Fibroblast of lung (primary cell): Measurements from ENCODE around the gene PKNOX2. TPM values are rescaled to one million over a fixed set of nuclear protein-coding genes. Genes with fewer than 3 reads are reported as not detected.

Source experiments
- DNase-seq, 2 donors: peaks; one replicate each; pipeline versions ENCODE4 v3.0.0 to v3.0.0-alpha.2; 2010; ENCODE audit warnings: low read depth in 2 of 2
- H2AFZ ChIP-seq: 2 replicates; pipeline ENCODE4 v1.5.1; 2012; ENCODE audit warnings: low read length, control low read depth, inconsistent platforms
- H3K27ac ChIP-seq: 2 replicates; pipeline ENCODE4 v1.5.1; 2011; ENCODE audit warnings: low read length, control low read depth; ENCODE audit not compliant: insufficient read depth
- H3K27me3 ChIP-seq: 2 replicates; pipeline ENCODE4 v1.5.1; 2011; ENCODE audit warnings: mild to moderate bottlenecking, low read length; ENCODE audit not compliant: control insufficient read depth, insufficient read depth
- H3K36me3 ChIP-seq: 2 replicates; pipeline ENCODE4 v1.5.1; 2011; ENCODE audit warnings: low read length; ENCODE audit not compliant: control insufficient read depth, insufficient read depth
- H3K4me1 ChIP-seq: 2 replicates; pipeline ENCODE4 v1.5.1; 2011; ENCODE audit warnings: low read length; ENCODE audit not compliant: control insufficient read depth, insufficient read depth; ENCODE audit errors: extremely low read depth
- H3K4me2 ChIP-seq: 2 replicates; pipeline ENCODE4 v1.5.1; 2011; ENCODE audit warnings: low read length, control low read depth; ENCODE audit not compliant: insufficient read depth; ENCODE audit errors: extremely low read depth
- H3K4me3 ChIP-seq, 4 experiments: fragments of 200-600 bp in 1 of 4; sonication (generic) in 1 of 4; replicated peaks in 1 of 4; 2 replicates each; pipeline ENCODE4 v1.5.1; 2011 to 2016; ENCODE audit warnings: low read length in 4 of 4, low read depth in 3 of 4, mild to moderate bottlenecking in 3 of 4, control low read depth in 2 of 4, inconsistent platforms in 1 of 4, mixed read lengths in 1 of 4; ENCODE audit not compliant: insufficient read depth in 1 of 4; ENCODE audit errors: control extremely low read depth in 1 of 4
- H3K79me2 ChIP-seq: 2 replicates; pipeline ENCODE4 v1.5.1; 2012; ENCODE audit warnings: mild to moderate bottlenecking, low read length, inconsistent platforms; ENCODE audit not compliant: control insufficient read depth, insufficient read depth
- H3K9ac ChIP-seq: 2 replicates; pipeline ENCODE4 v1.5.1; 2011; ENCODE audit warnings: mild to moderate bottlenecking, low read length, control low read depth; ENCODE audit not compliant: insufficient read depth
- H3K9me3 ChIP-seq: 2 replicates; pipeline ENCODE4 v1.5.1; 2012; ENCODE audit warnings: low read depth, low read length; ENCODE audit not compliant: control insufficient read depth, insufficient read depth
- H4K20me1 ChIP-seq: 2 replicates; pipeline ENCODE4 v1.5.1; 2011; ENCODE audit warnings: low read length; ENCODE audit not compliant: control insufficient read depth, insufficient read depth; ENCODE audit errors: extremely low read depth
- EZH2 ChIP-seq: IDR thresholded peaks from 2 replicates; pipeline ENCODE4 v1.5.1; 2012; ENCODE audit warnings: low read length, control low read depth, mild to moderate bottlenecking; ENCODE audit errors: missing control alignments
- polyA plus RNA-seq, 2 donors: library from polyadenylated mRNA; depleted of rRNA in 1 of 2; stranded (reverse) in 1 of 2; unstranded in 1 of 2; fragments of >200 nt; gene quantifications; 2 replicates each; pipeline ENCODE4 v1.2.1, GENCODE V29; 2011 to 2012; ENCODE audit warnings: missing spikeins in 1 of 2
- total RNA-seq: library from RNA; depleted of rRNA; stranded (reverse); fragments of >200 nt; gene quantifications from 2 replicates; pipeline ENCODE4 v1.2.1, GENCODE V29; 2014
- TF ChIP-seq, protein P1 (sequence below), 2 donors: IDR thresholded peaks in 1 of 2; conservative IDR thresholded peaks in 1 of 2; 1 replicate in 1 of 2; 2 replicates in 1 of 2; pipeline ENCODE4 v1.5.1; 2011 to 2012; ENCODE audit warnings: low read length in 2 of 2, control low read depth in 1 of 2, inconsistent platforms in 1 of 2, low read depth in 1 of 2, mild to moderate bottlenecking in 1 of 2

PKNOX2 gene
- total and polyA plus RNA-seq, 2 donors (not counting 1 experiment from before 2014, with no cell fraction given): 0.33 to 2.2 TPM

DNA sequence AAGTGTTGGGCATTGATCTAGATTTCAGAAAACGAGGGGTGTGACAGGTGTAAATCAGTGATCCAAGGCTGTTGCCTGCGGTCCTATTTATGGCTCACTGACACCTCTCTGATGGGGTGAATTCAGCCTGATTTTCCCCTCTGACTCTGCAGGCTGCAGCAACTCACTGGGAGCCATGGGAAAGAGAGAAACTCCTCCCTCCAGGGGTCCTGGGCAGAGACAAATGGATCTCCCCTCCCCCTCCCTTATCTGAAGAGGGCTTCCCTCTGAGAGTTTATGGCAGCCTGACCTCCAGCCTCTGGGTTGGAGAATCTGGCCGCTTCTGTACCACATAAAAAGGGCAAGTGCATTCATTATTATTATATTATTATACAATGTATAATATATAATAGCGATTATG lies 1.8 kb upstream of the PKNOX2 start:
- Histone ChIP-seq H3K27me3 (no peaks in the 10 kb centered on the region), H3K4me1 (peaks cover 12% of the 10 kb centered on the region), H3K27ac (no peak overlapping the region), H3K79me2 (peaks cover 3% of the 10 kb centered on the region), H3K9me3 (no peaks in the 10 kb centered on the region), H3K9ac (no peak overlapping the region), H3K36me3 (no peaks in the 10 kb centered on the region), H2AFZ (no peak overlapping the region), H4K20me1 (no peaks in the 10 kb centered on the region), H3K4me3 (no peak overlapping the region), H3K4me2 (no peak overlapping the region)
- no peak for TF ChIP-seq EZH2
- TF ChIP-seq, protein P1, sequence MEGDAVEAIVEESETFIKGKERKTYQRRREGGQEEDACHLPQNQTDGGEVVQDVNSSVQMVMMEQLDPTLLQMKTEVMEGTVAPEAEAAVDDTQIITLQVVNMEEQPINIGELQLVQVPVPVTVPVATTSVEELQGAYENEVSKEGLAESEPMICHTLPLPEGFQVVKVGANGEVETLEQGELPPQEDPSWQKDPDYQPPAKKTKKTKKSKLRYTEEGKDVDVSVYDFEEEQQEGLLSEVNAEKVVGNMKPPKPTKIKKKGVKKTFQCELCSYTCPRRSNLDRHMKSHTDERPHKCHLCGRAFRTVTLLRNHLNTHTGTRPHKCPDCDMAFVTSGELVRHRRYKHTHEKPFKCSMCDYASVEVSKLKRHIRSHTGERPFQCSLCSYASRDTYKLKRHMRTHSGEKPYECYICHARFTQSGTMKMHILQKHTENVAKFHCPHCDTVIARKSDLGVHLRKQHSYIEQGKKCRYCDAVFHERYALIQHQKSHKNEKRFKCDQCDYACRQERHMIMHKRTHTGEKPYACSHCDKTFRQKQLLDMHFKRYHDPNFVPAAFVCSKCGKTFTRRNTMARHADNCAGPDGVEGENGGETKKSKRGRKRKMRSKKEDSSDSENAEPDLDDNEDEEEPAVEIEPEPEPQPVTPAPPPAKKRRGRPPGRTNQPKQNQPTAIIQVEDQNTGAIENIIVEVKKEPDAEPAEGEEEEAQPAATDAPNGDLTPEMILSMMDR (conservative IDR thresholded peaks at IDR 0.05 in 1 of 2, IDR thresholded peaks at IDR 0.05 in 1 of 2; ENCODE audit: low read depth in 1 of 2, low read length in 2 of 2): no peak
- DNase-seq: no peak

DNA sequence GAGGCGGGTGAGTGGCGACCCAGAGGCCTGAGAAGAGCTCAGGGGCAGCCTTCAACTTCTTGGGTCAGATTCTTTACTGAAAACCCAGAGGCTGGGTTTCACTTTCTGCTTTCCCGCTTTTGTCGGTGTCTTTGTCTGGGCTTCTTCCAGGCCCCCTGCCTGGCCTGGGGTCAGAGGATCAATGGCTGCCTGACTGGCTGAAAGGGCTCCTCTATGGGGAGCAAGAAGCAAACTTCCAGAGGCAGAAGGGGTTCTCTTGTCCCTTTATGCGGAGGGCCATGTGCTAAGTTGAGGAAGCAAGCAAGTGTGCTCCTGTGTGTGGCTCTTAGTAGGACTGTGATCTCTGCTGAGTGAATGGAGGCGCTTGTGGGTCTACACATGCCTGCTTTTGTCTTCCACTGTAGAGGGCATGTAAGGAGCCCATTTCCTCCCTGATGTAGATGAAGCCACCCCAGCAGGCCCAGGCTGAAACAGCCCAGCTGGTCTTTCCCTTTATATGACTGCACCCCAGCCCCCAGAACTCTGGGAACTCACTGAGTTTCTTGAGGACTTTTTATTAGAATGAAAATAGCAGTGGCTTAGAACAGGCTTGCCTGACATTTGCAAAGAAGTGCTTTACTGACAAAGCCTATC lies 1.0 kb upstream of the PKNOX2 start:
- Histone ChIP-seq H3K9ac (no peak overlapping the region), H3K4me2 (peak overlapping the region; percentile 40), H3K4me1 (peaks cover 18% of the 10 kb centered on the region), H3K79me2 (peaks cover 3% of the 10 kb centered on the region), H3K27ac (no peak overlapping the region), H2AFZ (no peak overlapping the region), H3K27me3 (no peaks in the 10 kb centered on the region), H3K36me3 (no peaks in the 10 kb centered on the region), H3K9me3 (no peaks in the 10 kb centered on the region), H4K20me1 (no peaks in the 10 kb centered on the region), H3K4me3 (peak overlapping the region in 1 of 4 experiments; percentile 32)
- DNase-seq: no peak
- no peak for TF ChIP-seq EZH2
- TF ChIP-seq, protein P1 (conservative IDR thresholded peaks at IDR 0.05 in 1 of 2, IDR thresholded peaks at IDR 0.05 in 1 of 2; ENCODE audit: low read depth in 1 of 2, low read length in 2 of 2): no peak

DNA sequence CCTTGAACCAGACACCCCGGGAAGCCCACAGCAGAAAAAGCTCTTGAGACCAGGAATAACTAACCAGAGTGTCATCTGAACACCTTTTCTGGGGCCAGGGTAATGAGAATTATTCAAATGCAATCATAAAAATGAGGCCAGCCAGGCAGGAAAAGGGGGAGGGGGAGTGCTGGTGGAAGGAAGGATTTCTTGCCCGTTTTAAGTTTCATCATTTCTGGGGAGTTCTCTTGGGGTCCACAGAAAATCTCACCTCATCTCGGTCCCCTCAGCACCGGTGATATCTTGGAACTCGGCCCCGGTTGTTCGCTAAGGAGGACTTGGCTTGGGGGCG lies 495 bp upstream of the PKNOX2 start:
- no peaks in the 10 kb centered on the region for H4K20me1 ChIP-seq
- DNase-seq: no peak
- H3K9ac ChIP-seq: peak overlapping the region; percentile 4
- TF ChIP-seq, protein P1 (conservative IDR thresholded peaks at IDR 0.05 in 1 of 2, IDR thresholded peaks at IDR 0.05 in 1 of 2; ENCODE audit: low read depth in 1 of 2, low read length in 2 of 2): no peak
- H3K27ac ChIP-seq: no peak overlapping the region
- H3K4me3 ChIP-seq: peak overlapping the region in 3 of 4 experiments; percentile 28 to 37 (median 32)
- H3K79me2 ChIP-seq: peaks cover 3% of the 10 kb centered on the region
- no peaks in the 10 kb centered on the region for H3K36me3 ChIP-seq
- H3K4me2 ChIP-seq: peak overlapping the region; percentile 40
- no peak overlapping the region for H2AFZ ChIP-seq
- H3K27me3 ChIP-seq: no peaks in the 10 kb centered on the region
- peaks cover 21% of the 10 kb centered on the region for H3K4me1 ChIP-seq
- H3K9me3 ChIP-seq: no peaks in the 10 kb centered on the region
